ENCODE data around the gene SREBF1.

Gene SREBF1

GRCh38 chr17:17841601-17842025 is 4.8 kb upstream of the SREBF1 start:
- Histone ChIP-seq H3K4me3 (no peak overlapping the region), H4K20me1 (no peaks in the 10 kb centered on the region), H3K27ac (peak overlapping the region; percentile 87 to 100 (median 99); a peak in 18 of 22 replicates), H3K4me2 (peak overlapping the region; percentile 93 to 100 (median 99)), H3K9me3 (replicated peaks in 1 of 11) (no peaks in the 10 kb centered on the region), H3K4me1 (peaks cover 62 to 92% (median 82%) of the 10 kb centered on the region in 10 experiments), H3K9ac (peak overlapping the region in 5 of 11 experiments; percentile 20 to 99 (median 41); a peak in 7 of 22 replicates), H3K36me3 (peaks cover 0 to 7% (median 0%) of the 10 kb centered on the region in 11 experiments; a peak in 1 of 22 replicates), H3K27me3 (no peaks in the 10 kb centered on the region)
- TF ChIP-seq Cebpa-rat (IDR thresholded peaks at IDR 0.05): no peak

- peak overlapping the region; percentile 87 to 100 (median 99); a peak in 21 of 22 replicates for H3K27ac ChIP-seq
- peak overlapping the region; percentile 93 to 100 (median 99) for H3K4me2 ChIP-seq
- H3K4me1 ChIP-seq: peaks cover 56 to 86% (median 76%) of the 10 kb centered on the region in 10 experiments
- peak in 2 of 11 experiments; percentile 17 to 77; a peak in 2 of 22 replicates for TF ChIP-seq Cebpa-rat (IDR thresholded peaks at IDR 0.05)
- H3K4me3 ChIP-seq: peak overlapping the region in 7 of 10 experiments; percentile 53 to 92 (median 56); a peak in 7 of 20 replicates
- no peaks in the 10 kb centered on the region for H3K27me3 ChIP-seq
- 0 out of 22 replicates have a peak, but pooled peaks cover 0 to 6% (median 0%) of the 10 kb centered on the region in 11 experiments for H3K36me3 ChIP-seq
- H3K9me3 ChIP-seq (replicated peaks in 1 of 11): no peaks in the 10 kb centered on the region
- peak overlapping the region in 10 of 11 experiments; percentile 41 to 100 (median 100); a peak in 13 of 22 replicates for H3K9ac ChIP-seq
- no peaks in the 10 kb centered on the region; a peak in 1 of 22 replicates for H4K20me1 ChIP-seq
These were observed 4.2 kb upstream of the SREBF1 start for GRCh38 chr17:17840751-17841591.

- Histone ChIP-seq H3K36me3 (peaks cover 0 to 8% (median 2%) of the 10 kb centered on the region in 11 experiments; a peak in 3 of 22 replicates), H3K27me3 (no peaks in the 10 kb centered on the region), H3K4me1 (peaks cover 58 to 86% (median 77%) of the 10 kb centered on the region in 10 experiments), H3K4me3 (peak overlapping the region; percentile 42 to 92 (median 55)), H4K20me1 (peaks cover 3 to 9% (median 8%) of the 10 kb centered on the region in 11 experiments; a peak in 15 of 22 replicates), H3K27ac (peak overlapping the region; percentile 87 to 100 (median 99)), H3K4me2 (peak overlapping the region; percentile 93 to 100 (median 99)), H3K9me3 (replicated peaks in 1 of 11) (no peaks in the 10 kb centered on the region), H3K9ac (peak overlapping the region; percentile 67 to 100 (median 100))
- no peak for TF ChIP-seq Cebpa-rat (IDR thresholded peaks at IDR 0.05)
These were observed 3.3 kb upstream of the SREBF1 start for GRCh38 chr17:17839791-17840707.

- peaks cover 12 to 27% (median 26%) of the 10 kb centered on the region in 11 experiments; a peak in 18 of 22 replicates for H4K20me1 ChIP-seq
- H3K9me3 ChIP-seq (replicated peaks in 1 of 11): no peaks in the 10 kb centered on the region
- peaks cover 76 to 91% (median 87%) of the 10 kb centered on the region in 10 experiments for H3K4me1 ChIP-seq
- peak overlapping the region; percentile 99 to 100 (median 100) for H3K9ac ChIP-seq
- no peaks in the 10 kb centered on the region for H3K27me3 ChIP-seq
- no peak for TF ChIP-seq Cebpa-rat (IDR thresholded peaks at IDR 0.05)
- peak overlapping the region; percentile 96 to 100 (median 99) for H3K27ac ChIP-seq
- peak overlapping the region; percentile 80 to 99 (median 94); a peak in 17 of 20 replicates for H3K4me3 ChIP-seq
- H3K4me2 ChIP-seq: peak overlapping the region; percentile 93 to 100 (median 99)
- peaks cover 0 to 18% (median 7%) of the 10 kb centered on the region in 11 experiments; a peak in 8 of 22 replicates for H3K36me3 ChIP-seq
These were observed 1.5 kb upstream of the SREBF1 start for GRCh38 chr17:17837966-17838962.

GRCh38 chr17:17837380-17837821 is 615 bp upstream of the SREBF1 start:
- H3K27ac ChIP-seq: peak overlapping the region; percentile 96 to 100 (median 99)

GRCh38 chr17:17836250-17836817 is 452 bp downstream of the SREBF1 start:
- Histone ChIP-seq H4K20me1 (peaks cover 31 to 46% (median 44%) of the 10 kb centered on the region in 11 experiments), H3K27ac (peak overlapping the region; percentile 96 to 100 (median 99)), H3K27me3 (no peaks in the 10 kb centered on the region), H3K4me1 (peaks cover 79 to 92% (median 90%) of the 10 kb centered on the region in 10 experiments), H3K36me3 (peaks cover 12 to 36% (median 21%) of the 10 kb centered on the region in 11 experiments), H3K4me2 (peak overlapping the region; percentile 96 to 100 (median 99)), H3K9ac (peak overlapping the region; percentile 99 to 100 (median 100)), H3K9me3 (replicated peaks in 1 of 11) (no peaks in the 10 kb centered on the region), H3K4me3 (peak overlapping the region; percentile 80 to 99 (median 94))
- TF ChIP-seq Cebpa-rat (IDR thresholded peaks at IDR 0.05): no peak

More at GRCh38 chr17:17837380-17837821, 615 bp upstream of the SREBF1 start:
- peaks cover 79 to 92% (median 90%) of the 10 kb centered on the region in 10 experiments for H3K4me1 ChIP-seq
- peak in 3 of 11 experiments; percentile 6 to 45 (median 9); a peak in 2 of 22 replicates for TF ChIP-seq Cebpa-rat (IDR thresholded peaks at IDR 0.05)
- H4K20me1 ChIP-seq: peaks cover 20 to 36% (median 34%) of the 10 kb centered on the region in 11 experiments; a peak in 21 of 22 replicates
- H3K36me3 ChIP-seq: peaks cover 1 to 26% (median 11%) of the 10 kb centered on the region in 11 experiments; a peak in 18 of 22 replicates
- H3K27me3 ChIP-seq: no peaks in the 10 kb centered on the region
- H3K4me2 ChIP-seq: peak overlapping the region; percentile 93 to 100 (median 99)
- peak overlapping the region; percentile 80 to 99 (median 94) for H3K4me3 ChIP-seq
- H3K9ac ChIP-seq: peak overlapping the region; percentile 99 to 100 (median 100)
- no peaks in the 10 kb centered on the region for H3K9me3 ChIP-seq (replicated peaks in 1 of 11)

All from BLaER1 treated with 17β-estradiol and CSF1 and Interleukin-3, amounts not matched to agents 10 nM and 100 nM (cell line).